ENCODE measurements around the gene MICOS13. TPM values are rescaled to one million over a fixed set of nuclear protein-coding genes. Genes with fewer than 3 reads are reported as not detected.

MICOS13 gene
- total RNA-seq, 1 experiment from 2014 or later, result 93.5 TPM

- intact Hi-C loops (cut with micrococcal nuclease; ENCODE audit: unreplicated experiment), result no loop called here
- no peaks in the 10 kb centered on the region for H3K9me3 ChIP-seq (ENCODE audit: control insufficient read depth, insufficient read depth, low read depth, low read length)
- no peak overlapping the region for H3K4me3 ChIP-seq (ENCODE audit: low read depth in 2 of 2, low read length in 2 of 2)
- H3K36me3 ChIP-seq (ENCODE audit: control insufficient read depth, insufficient read depth, low read length), result peaks cover 18% of the 10 kb centered on the region
- in situ Hi-C loops (cut with HindIII; ENCODE audit: low pct_unique_long_range_greater_than_20kb, low sequenced_read_pairs), result no loop called here
- no peak for TF ChIP-seq POLR2AphosphoS5 (IDR thresholded peaks at IDR 0.05; ENCODE audit: low read depth, low read length)
- BruUV-seq (replicated peaks), result no TSS peak
- H3K27me3 ChIP-seq (ENCODE audit: control insufficient read depth, insufficient read depth, low read length), result no peaks in the 10 kb centered on the region
- peaks cover 13% of the 10 kb centered on the region for H3K4me1 ChIP-seq (ENCODE audit: control insufficient read depth, insufficient read depth, low read length)
- DNase-seq (ENCODE audit: low read depth, low spot score), result no peak
- ChIA-PET POLR2A (no interaction called here), CTCF (no interaction called here)
- ATAC-seq, result no peak
- H3K27ac ChIP-seq (ENCODE audit: low read length), result no peak overlapping the region
Observed at GRCh38 chr19:5628919-5629481, 51.3 kb downstream of the MICOS13 start.

- in situ Hi-C loops (cut with HindIII; ENCODE audit: low pct_unique_long_range_greater_than_20kb, low sequenced_read_pairs) (no loop called here), intact Hi-C loops (cut with micrococcal nuclease; ENCODE audit: unreplicated experiment) (no loop called here)
- Histone ChIP-seq H3K4me3 (ENCODE audit: low read depth in 2 of 2, low read length in 2 of 2) (no peak overlapping the region), H3K27ac (ENCODE audit: low read length) (no peak overlapping the region), H3K9me3 (ENCODE audit: control insufficient read depth, insufficient read depth, low read depth, low read length) (no peaks in the 10 kb centered on the region), H3K36me3 (ENCODE audit: control insufficient read depth, insufficient read depth, low read length) (peaks cover 21% of the 10 kb centered on the region), H3K27me3 (ENCODE audit: control insufficient read depth, insufficient read depth, low read length) (no peaks in the 10 kb centered on the region), H3K4me1 (ENCODE audit: control insufficient read depth, insufficient read depth, low read length) (peaks cover 13% of the 10 kb centered on the region)
- no TSS peak for BruUV-seq (replicated peaks)
- TF ChIP-seq CTCF (IDR thresholded peaks at IDR 0.05) (no peak), POLR2AphosphoS5 (IDR thresholded peaks at IDR 0.05; ENCODE audit: low read depth, low read length) (no peak), REST (IDR thresholded peaks at IDR 0.05; ENCODE audit: insufficient read depth in 1 of 2, low read depth in 2 of 2, low read length in 1 of 2) (no peak), SIN3A (IDR thresholded peaks at IDR 0.05; ENCODE audit: borderline replicate concordance, insufficient read depth, low read depth, low read length) (no peak), TCF7L2 (IDR thresholded peaks at IDR 0.05; ENCODE audit: low read depth, low read length) (no peak)
- DNase-seq (ENCODE audit: low read depth, low spot score) (no peak), ATAC-seq (no peak)
- ChIA-PET POLR2A (no interaction called here), CTCF (no interaction called here)
Observed at GRCh38 chr19:5628461-5628860, 51.9 kb downstream of the MICOS13 start.

Other genes with a start within 250 kb of the MICOS13 start
- gene ZNRF4, start 225.1 kb downstream of the MICOS13 start, total RNA-seq (2021; ENCODE audit: unreplicated experiment), result not detected
- 2.3 TPM for gene TINCR, start 112.6 kb downstream of the MICOS13 start, total RNA-seq (2021; ENCODE audit: unreplicated experiment)
- gene SAFB2, start 57.7 kb downstream of the MICOS13 start, total RNA-seq (2021; ENCODE audit: unreplicated experiment), result 83.5 TPM
- gene SAFB, start 57.4 kb downstream of the MICOS13 start, total RNA-seq (2021; ENCODE audit: unreplicated experiment), result 83.0 TPM
- gene HSD11B1L, start 511 bp upstream of the MICOS13 start, total RNA-seq (2021; ENCODE audit: unreplicated experiment), result 6.0 TPM
- 465 TPM for gene RPL36, start 9.8 kb upstream of the MICOS13 start, total RNA-seq (2021; ENCODE audit: unreplicated experiment)
- gene LONP1, start 39.6 kb upstream of the MICOS13 start, total RNA-seq (2021; ENCODE audit: unreplicated experiment), result 93.0 TPM
- gene CATSPERD, start 40.1 kb upstream of the MICOS13 start, total RNA-seq (2021; ENCODE audit: unreplicated experiment), result 0.08 TPM
- gene PRR22, start 104.2 kb upstream of the MICOS13 start, total RNA-seq (2021; ENCODE audit: unreplicated experiment), result 5.9 TPM
- gene DUS3L, start 110.6 kb upstream of the MICOS13 start, total RNA-seq (2021; ENCODE audit: unreplicated experiment), result 39.6 TPM
- 0.80 TPM for gene NRTN, start 124.6 kb upstream of the MICOS13 start, total RNA-seq (2021; ENCODE audit: unreplicated experiment)
- not detected for gene FUT6, start 159.2 kb upstream of the MICOS13 start, total RNA-seq (2021; ENCODE audit: unreplicated experiment)
- 0.36 TPM for gene FUT3, start 170.9 kb upstream of the MICOS13 start, total RNA-seq (2021; ENCODE audit: unreplicated experiment)
- gene FUT5, start 190.0 kb upstream of the MICOS13 start, total RNA-seq (2021; ENCODE audit: unreplicated experiment), result 0.10 TPM
- 242 TPM for gene NDUFA11, start 223.3 kb upstream of the MICOS13 start, total RNA-seq (2021; ENCODE audit: unreplicated experiment)
- gene VMAC, start 224.4 kb upstream of the MICOS13 start, total RNA-seq (2021; ENCODE audit: unreplicated experiment), result 5.2 TPM
- 9.2 TPM for gene CAPS, start 233.7 kb upstream of the MICOS13 start, total RNA-seq (2021; ENCODE audit: unreplicated experiment)